GM18867 (cell line): ENCODE data around the gene PRR19.

Experiments
- ATAC-seq: cut with Tn5 transposase; IDR thresholded peaks from one replicate; pipeline ENCODE4 v1.9.1; 2021; ENCODE audit warnings: mild to moderate bottlenecking, moderate library complexity; ENCODE audit not compliant: unreplicated experiment

The PRR19 gene

GRCh38 chr19:42294471-42295137 is 7.3 kb upstream of the PRR19 start:
- no peak for ATAC-seq

- no peak for ATAC-seq
Measured at GRCh38 chr19:42295342-42295741, 6.6 kb upstream of the PRR19 start.

- ATAC-seq: peak; percentile 51
Measured at GRCh38 chr19:42295831-42296525, 6.0 kb upstream of the PRR19 start.

GRCh38 chr19:42297039-42297438 is 4.9 kb upstream of the PRR19 start:
- ATAC-seq: no peak

GRCh38 chr19:42303101-42303464 is 1.2 kb downstream of the PRR19 start:
- no peak for ATAC-seq

- ATAC-seq: no peak
Measured at GRCh38 chr19:42303876-42304275, 1.9 kb downstream of the PRR19 start.

GRCh38 chr19:42306646-42307045 is 4.7 kb downstream of the PRR19 start:
- ATAC-seq: no peak

GRCh38 chr19:42309686-42310085 is 7.8 kb downstream of the PRR19 start:
- ATAC-seq: no peak

GRCh38 chr19:42311657-42312056 is 9.7 kb downstream of the PRR19 start:
- ATAC-seq: no peak

- no peak for ATAC-seq
Measured at GRCh38 chr19:42312370-42312769, 10.4 kb downstream of the PRR19 start.

- ATAC-seq: no peak
Measured at GRCh38 chr19:42313096-42313839, 11.3 kb downstream of the PRR19 start, which contains the start of gene TMEM145. TMEM145 (plus strand) TSS chr19:42313309; CDS start chr19:42313377, 68 bp downstream.

GRCh38 chr19:42313840-42314755 is 12.2 kb downstream of the PRR19 start:
- no peak for ATAC-seq

GRCh38 chr19:42315024-42315423 is 13.1 kb downstream of the PRR19 start:
- ATAC-seq: no peak

- ATAC-seq: no peak
Measured at GRCh38 chr19:42316223-42317211, 14.6 kb downstream of the PRR19 start.

- no peak for ATAC-seq
Measured at GRCh38 chr19:42317535-42317934, 15.6 kb downstream of the PRR19 start.

GRCh38 chr19:42322305-42322704 is 20.4 kb downstream of the PRR19 start:
- ATAC-seq: no peak

- ATAC-seq: no peak
Measured at GRCh38 chr19:42323473-42323851, 21.5 kb downstream of the PRR19 start.

- ATAC-seq: no peak
Measured at GRCh38 chr19:42323852-42324654, 22.1 kb downstream of the PRR19 start.
